GM12878 (cell line): Measurements from ENCODE around the gene KLF9. TPM values are rescaled to one million over a fixed set of nuclear protein-coding genes. Genes with fewer than 3 reads are reported as not detected.

Source experiments
- ATAC-seq: fragments of 200-7000 bp; cut with Tn5 transposase; 3 replicates; pipeline ENCODE4 v1.9.1; 2020; ENCODE audit warnings: mild to moderate bottlenecking, moderate library complexity
- BruUV-seq: library from RNA; stranded (reverse); fragments of 400-500 nt; replicated peaks from 2 replicates; lab custom pipeline; 2021; lab: Mats Ljungman, UMichigan
- CTCF ChIA-PET: fragments of 300-600 bp; sonication (Branson Sonifier 250); formaldehyde crosslinking; extraction: SDS; loops from one replicate; lab custom pipeline; 2021; ENCODE audit warnings: inconsistent platforms; lab: Yijun Ruan, JAX
- POLR2A ChIA-PET: fragments of 350-600 bp; formaldehyde crosslinking; extraction: SDS; loops from one replicate; lab custom pipeline; 2021; ENCODE audit warnings: inconsistent platforms; lab: Charles Lee
- RAD21 ChIA-PET: fragments of 300-600 bp; sonication (Branson Sonifier 250); formaldehyde crosslinking; loops from one replicate; lab custom pipeline; 2023; ENCODE audit warnings: antibody characterized with exemption; ENCODE audit not compliant: unreplicated experiment; lab: Charles Lee
- SMC1A ChIA-PET: fragments of 300-600 bp; sonication (Branson Sonifier 250); formaldehyde crosslinking; loops from one replicate; lab custom pipeline; 2023; ENCODE audit not compliant: unreplicated experiment, uncharacterized antibody; lab: Charles Lee
- DNase-seq: peaks from one replicate; pipeline ENCODE4 v3.0.0-alpha.2; 2011; ENCODE audit warnings: low read depth, low spot score
- FAIRE-seq: peaks from 3 replicates; lab custom pipeline; 2011; peaks lifted over from hg19 to GRCh38; lab: Jason Lieb, UNC
- H2AFZ ChIP-seq: 2 replicates; pipeline ENCODE4 v1.6.0; 2011; ENCODE audit warnings: low read depth, low read length, control low read depth; ENCODE audit not compliant: control insufficient read depth
- H3K27ac ChIP-seq: 2 replicates; pipeline ENCODE4 v1.5.1; 2011; ENCODE audit warnings: control low read depth; ENCODE audit not compliant: control insufficient read depth, insufficient read depth
- H3K27me3 ChIP-seq, 2 experiments: replicated peaks in 1 of 2; 2 replicates each; pipeline versions ENCODE4 v1.6.0 to v1.6.1; 2011; ENCODE audit warnings: low read length in 1 of 2; ENCODE audit not compliant: control insufficient read depth in 2 of 2, insufficient read depth in 2 of 2
- H3K36me3 ChIP-seq, 2 experiments: 2 replicates each; pipeline ENCODE4 v1.5.1; 2011; ENCODE audit warnings: low read length in 1 of 2; ENCODE audit not compliant: control insufficient read depth in 2 of 2, insufficient read depth in 2 of 2
- H3K4me1 ChIP-seq: 2 replicates; pipeline ENCODE4 v1.6.1; 2011; ENCODE audit warnings: mild to moderate bottlenecking, low read length, moderate library complexity, mixed read lengths; ENCODE audit not compliant: control insufficient read depth, insufficient read depth
- H3K4me2 ChIP-seq: 2 replicates; pipeline ENCODE4 v1.6.0; 2011; ENCODE audit warnings: control low read depth; ENCODE audit not compliant: control insufficient read depth, insufficient read depth
- H3K4me3 ChIP-seq: fragments of 200-600 bp; sonication (generic); 2 replicates; pipeline ENCODE4 v1.5.1; 2016
- H3K79me2 ChIP-seq: 2 replicates; pipeline ENCODE4 v1.6.0; 2011; ENCODE audit warnings: low read length; ENCODE audit not compliant: control insufficient read depth, insufficient read depth
- H3K9ac ChIP-seq: 2 replicates; pipeline ENCODE4 v1.8.0; 2011; ENCODE audit warnings: low read length, control low read depth, mixed read lengths; ENCODE audit not compliant: control insufficient read depth, insufficient read depth
- H3K9me3 ChIP-seq: replicated peaks from 3 replicates; pipeline ENCODE4 v1.5.1; 2011; ENCODE audit warnings: mild to moderate bottlenecking, low read length; ENCODE audit not compliant: control insufficient read depth, insufficient read depth
- H4K20me1 ChIP-seq: 2 replicates; pipeline ENCODE4 v1.6.0; 2011; ENCODE audit not compliant: control insufficient read depth, insufficient read depth
- BCL11A ChIP-seq: IDR thresholded peaks from 2 replicates; pipeline ENCODE4 v1.6.1; 2011; ENCODE audit warnings: low read depth, low read length
- PAX5 ChIP-seq: IDR thresholded peaks from 2 replicates; pipeline ENCODE4 v1.6.1; 2011; ENCODE audit warnings: low read depth, low read length, borderline replicate concordance
- RCOR1 ChIP-seq: conservative IDR thresholded peaks from 2 replicates; pipeline ENCODE4 v1.6.1; 2012; ENCODE audit warnings: low read depth, low read length, improper control_type of control experiment
- WGBS: methylation state at CpG from one replicate; pipeline ENCODE4 v1.1.6; 2016; ENCODE audit warnings: low lambda C conversion rate; ENCODE audit not compliant: insufficient replicate concordance, insufficient coverage; ENCODE audit errors: missing lambda C conversion rate; 5-methylcytosine and 5-hydroxymethylcytosine counted together
- in situ Hi-C: fragments of 300-500 bp; cut with MboI; formaldehyde crosslinking; loops from 9 replicates; pipeline ENCODE4 v1.14.3; 2018; ENCODE audit warnings: mixed read lengths
- intact Hi-C: fragments of 100-400 bp; cut with micrococcal nuclease; formaldehyde crosslinking; loops from one replicate; pipeline ENCODE4 v1.14.2; 2022; ENCODE audit not compliant: unreplicated experiment
- polyA plus RNA-seq, 11 experiments: library from polyadenylated mRNA; depleted of rRNA in 4 of 11; unstranded in 6 of 11; stranded (reverse) in 5 of 11; fragments of >200 nt; fragmentation: Nextera tagmentation in 4 of 11; fragmentation: Illumina TruSeq in 1 of 11; extraction: Ambion mirVana in 4 of 11; extraction: Trizol in 1 of 11; gene quantifications; 1 replicate in 1 of 11; 2 replicates in 10 of 11; pipeline versions ENCODE4 v1.2.1 to v1.2.3, GENCODE V29; 2011 to 2016; ENCODE audit warnings: inconsistent platforms in 2 of 11, missing spikeins in 2 of 11, low read depth in 1 of 11
- total RNA-seq, 4 experiments: library from RNA; depleted of rRNA in 3 of 4; stranded (reverse); fragments of >200 nt in 3 of 4; fragmentation: Illumina TruSeq in 1 of 4; extraction: Trizol in 1 of 4; gene quantifications; 2 replicates each; pipeline versions ENCODE4 v1.2.1 to v1.2.3, GENCODE V29; 2013 to 2021
- TF ChIP-seq, protein P1 (sequence below): fragments of 450-650 bp; IDR thresholded peaks from 2 replicates; pipeline ENCODE4 v1.6.1; 2017; ENCODE audit warnings: antibody characterized with exemption, mild to moderate bottlenecking, moderate library complexity
- TF ChIP-seq, protein P2 (sequence below): IDR thresholded peaks from 2 replicates; pipeline ENCODE4 v1.6.1; 2011; ENCODE audit warnings: borderline replicate concordance, low read depth, mild to moderate bottlenecking, moderate library complexity, low read length; ENCODE audit not compliant: insufficient read depth, poor library complexity, severe bottlenecking

KLF9 gene
- total and polyA plus RNA-seq, 10 of the 15 experiments (the other 5 are each of a cell fraction or from before 2014, with no cell fraction given), result 0.09 to 0.96 (median 0.83) TPM

DNA sequence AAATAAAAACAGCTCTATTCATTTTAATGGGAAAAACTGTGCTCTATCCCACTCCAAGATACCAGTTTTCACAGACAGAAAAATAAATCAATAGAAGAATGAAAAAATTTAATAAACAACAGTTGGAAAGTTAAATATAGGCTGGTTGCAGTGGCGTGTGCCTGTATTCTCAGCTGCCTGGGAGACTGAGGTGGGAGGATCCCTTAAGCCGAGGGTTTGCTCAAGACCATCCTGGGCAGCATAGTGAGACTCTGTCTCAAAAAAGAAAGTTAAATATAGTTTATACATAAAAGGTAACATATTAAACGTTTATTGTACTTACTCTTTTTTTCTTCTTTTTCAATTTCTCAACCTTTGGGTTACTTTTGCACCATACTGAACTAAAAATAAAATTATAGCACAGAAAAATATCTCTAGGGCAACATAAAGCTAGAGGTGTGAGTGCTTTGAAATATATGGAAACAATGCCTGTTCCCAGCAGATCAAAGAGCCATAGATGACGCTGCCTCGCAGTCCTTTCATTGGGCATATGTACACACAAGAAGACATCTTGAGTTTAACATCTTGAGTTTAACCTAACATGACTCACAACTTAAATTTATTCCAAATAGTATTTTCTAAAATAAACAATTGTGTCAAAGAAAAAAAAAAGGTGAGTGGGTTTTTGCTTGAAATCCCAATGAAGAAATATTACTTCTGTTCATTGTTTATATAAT lies 25.7 kb upstream of the KLF9 start:
- DNase-seq (no peak), FAIRE-seq (no peak), ATAC-seq (no peak)
- Histone ChIP-seq H3K4me2 (no peak overlapping the region), H3K36me3 (no peaks in the 10 kb centered on the region), H4K20me1 (no peaks in the 10 kb centered on the region), H3K9ac (no peak overlapping the region), H3K79me2 (no peaks in the 10 kb centered on the region), H3K4me3 (no peak overlapping the region), H3K27ac (no peak overlapping the region), H2AFZ (no peak overlapping the region), H3K4me1 (no peaks in the 10 kb centered on the region), H3K9me3 (no peaks in the 10 kb centered on the region), H3K27me3 (no peaks in the 10 kb centered on the region)
- POLR2A ChIA-PET, result no interaction called here
- intact Hi-C loops (no loop called here), in situ Hi-C loops (loop anchor here (10.0 kb wide), 1 partner anchor 165 kb away; no protein-coding TSS in a partner anchor)
- TF ChIP-seq, protein P1, sequence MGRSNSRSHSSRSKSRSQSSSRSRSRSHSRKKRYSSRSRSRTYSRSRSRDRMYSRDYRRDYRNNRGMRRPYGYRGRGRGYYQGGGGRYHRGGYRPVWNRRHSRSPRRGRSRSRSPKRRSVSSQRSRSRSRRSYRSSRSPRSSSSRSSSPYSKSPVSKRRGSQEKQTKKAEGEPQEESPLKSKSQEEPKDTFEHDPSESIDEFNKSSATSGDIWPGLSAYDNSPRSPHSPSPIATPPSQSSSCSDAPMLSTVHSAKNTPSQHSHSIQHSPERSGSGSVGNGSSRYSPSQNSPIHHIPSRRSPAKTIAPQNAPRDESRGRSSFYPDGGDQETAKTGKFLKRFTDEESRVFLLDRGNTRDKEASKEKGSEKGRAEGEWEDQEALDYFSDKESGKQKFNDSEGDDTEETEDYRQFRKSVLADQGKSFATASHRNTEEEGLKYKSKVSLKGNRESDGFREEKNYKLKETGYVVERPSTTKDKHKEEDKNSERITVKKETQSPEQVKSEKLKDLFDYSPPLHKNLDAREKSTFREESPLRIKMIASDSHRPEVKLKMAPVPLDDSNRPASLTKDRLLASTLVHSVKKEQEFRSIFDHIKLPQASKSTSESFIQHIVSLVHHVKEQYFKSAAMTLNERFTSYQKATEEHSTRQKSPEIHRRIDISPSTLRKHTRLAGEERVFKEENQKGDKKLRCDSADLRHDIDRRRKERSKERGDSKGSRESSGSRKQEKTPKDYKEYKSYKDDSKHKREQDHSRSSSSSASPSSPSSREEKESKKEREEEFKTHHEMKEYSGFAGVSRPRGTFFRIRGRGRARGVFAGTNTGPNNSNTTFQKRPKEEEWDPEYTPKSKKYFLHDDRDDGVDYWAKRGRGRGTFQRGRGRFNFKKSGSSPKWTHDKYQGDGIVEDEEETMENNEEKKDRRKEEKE, result no peak
- CTCF ChIA-PET, result no interaction called here
- BruUV-seq, result no TSS peak
- RAD21 ChIA-PET, result no interaction called here
- 14% methylated on average over 5 of the region's 5 CpGs for WGBS
- SMC1A ChIA-PET, result no interaction called here

DNA sequence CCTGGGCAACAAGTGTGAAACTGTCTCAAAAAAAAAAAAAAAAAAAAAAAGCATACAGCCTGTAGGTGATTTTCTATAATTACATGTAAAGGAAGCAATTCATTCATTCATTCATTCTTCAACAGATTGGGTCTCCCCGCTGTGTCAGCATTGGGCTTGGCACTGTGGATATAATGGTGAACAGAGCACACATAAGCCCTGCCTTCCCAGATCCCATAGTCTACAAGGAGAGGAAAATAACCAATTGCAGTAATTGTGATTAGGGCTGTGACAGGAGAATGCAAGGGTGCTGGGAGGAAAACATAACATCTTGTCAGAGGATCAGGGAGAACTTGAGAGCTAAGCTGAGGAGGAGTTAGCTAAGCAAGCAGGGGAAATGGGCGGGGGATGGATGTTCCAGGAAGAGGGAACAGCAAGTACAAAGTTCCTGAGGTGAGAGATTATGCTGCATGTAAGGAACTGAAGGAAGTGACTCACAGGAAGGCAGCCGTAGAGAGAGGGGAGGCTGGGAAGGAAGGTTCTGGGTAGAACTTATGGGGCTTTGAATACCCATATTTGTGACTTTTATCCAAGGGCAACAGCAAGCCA lies 24.0 kb upstream of the KLF9 start:
- Histone ChIP-seq H4K20me1 (no peaks in the 10 kb centered on the region), H3K27ac (no peak overlapping the region), H3K4me2 (no peak overlapping the region), H2AFZ (no peak overlapping the region), H3K27me3 (no peaks in the 10 kb centered on the region), H3K79me2 (no peaks in the 10 kb centered on the region), H3K9me3 (no peaks in the 10 kb centered on the region), H3K9ac (no peak overlapping the region), H3K36me3 (no peaks in the 10 kb centered on the region), H3K4me3 (no peak overlapping the region), H3K4me1 (no peaks in the 10 kb centered on the region)
- ATAC-seq (no peak), FAIRE-seq (no peak), DNase-seq (no peak)
- no TSS peak for BruUV-seq
- ChIA-PET POLR2A (no interaction called here), CTCF (no interaction called here), SMC1A (no interaction called here), RAD21 (no interaction called here)
- WGBS, result 23% methylated on average over 2 of the region's 3 CpGs
- TF ChIP-seq PAX5 (no peak), BCL11A (no peak), RCOR1 (no peak)
- TF ChIP-seq, protein P2, sequence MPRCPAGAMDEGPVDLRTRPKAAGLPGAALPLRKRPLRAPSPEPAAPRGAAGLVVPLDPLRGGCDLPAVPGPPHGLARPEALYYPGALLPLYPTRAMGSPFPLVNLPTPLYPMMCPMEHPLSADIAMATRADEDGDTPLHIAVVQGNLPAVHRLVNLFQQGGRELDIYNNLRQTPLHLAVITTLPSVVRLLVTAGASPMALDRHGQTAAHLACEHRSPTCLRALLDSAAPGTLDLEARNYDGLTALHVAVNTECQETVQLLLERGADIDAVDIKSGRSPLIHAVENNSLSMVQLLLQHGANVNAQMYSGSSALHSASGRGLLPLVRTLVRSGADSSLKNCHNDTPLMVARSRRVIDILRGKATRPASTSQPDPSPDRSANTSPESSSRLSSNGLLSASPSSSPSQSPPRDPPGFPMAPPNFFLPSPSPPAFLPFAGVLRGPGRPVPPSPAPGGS, result no peak
- intact Hi-C loops, result no loop called here
- in situ Hi-C loops, result no loop called here
